HepG2 (cell line): ENCODE data around the gene SSNA1. TPM values are rescaled to one million over a fixed set of nuclear protein-coding genes. Genes with fewer than 3 reads are reported as not detected.
A peak's percentile ranks its signal among the peaks of the same experiment; 100 is the strongest.

ENCODE experiments used
- ATAC-seq: fragments of 200-7000 bp; cut with Tn5 transposase; 3 replicates; pipeline ENCODE4 v1.9.1; 2020; ENCODE audit warnings: mild to moderate bottlenecking, moderate library complexity
- BruUV-seq: library from RNA; stranded (reverse); fragments of 400-500 nt; replicated peaks from 2 replicates; lab custom pipeline; 2021; lab: Mats Ljungman, UMichigan
- CTCF ChIA-PET: fragments of 300-600 bp; formaldehyde crosslinking; extraction: SDS; loops from one replicate; lab custom pipeline; 2021; ENCODE audit warnings: low total read pairs, inconsistent platforms, low intra/inter-chr PET ratio; lab: Yijun Ruan, JAX
- POLR2A ChIA-PET: fragments of 350-600 bp; sonication (Branson Sonifier 250); formaldehyde crosslinking; loops from one replicate; lab custom pipeline; 2020; ENCODE audit warnings: antibody characterized with exemption, inconsistent platforms; lab: Yijun Ruan, JAX
- DNase-seq: peaks from one replicate; pipeline ENCODE4 v3.0.0-alpha.2; 2015; ENCODE audit warnings: low spot score
- FAIRE-seq: peaks from 3 replicates; lab custom pipeline; 2011; peaks lifted over from hg19 to GRCh38; lab: Jason Lieb, UNC
- H2AFZ ChIP-seq: one replicate; pipeline ENCODE4 v1.6.1; 2011; ENCODE audit warnings: low read length, inconsistent platforms
- H3K27ac ChIP-seq: fragments of 300-600 bp; 3 replicates; pipeline ENCODE4 v1.8.0; 2011; ENCODE audit warnings: mixed run types, mild to moderate bottlenecking, mixed read lengths, low read length, inconsistent platforms; ENCODE audit not compliant: insufficient read depth; ENCODE audit errors: extremely low read length
- H3K27me3 ChIP-seq, 2 experiments: fragments of 200-600 bp in 1 of 2; 2 replicates in 1 of 2; 3 replicates in 1 of 2; pipeline versions ENCODE4 v1.6.0 to v1.8.0; 2011; ENCODE audit warnings: low read length in 2 of 2, mild to moderate bottlenecking in 2 of 2, moderate library complexity in 2 of 2, inconsistent platforms in 1 of 2; ENCODE audit not compliant: insufficient read depth in 2 of 2, control insufficient read depth in 1 of 2
- H3K36me3 ChIP-seq, 2 experiments: fragments of 200-600 bp in 1 of 2; replicated peaks in 1 of 2; 2 replicates in 1 of 2; 3 replicates in 1 of 2; pipeline versions ENCODE4 v1.5.1 to v1.8.0; 2011; ENCODE audit warnings: low read length in 2 of 2, inconsistent platforms in 1 of 2; ENCODE audit not compliant: insufficient read depth in 2 of 2, control insufficient read depth in 1 of 2
- H3K4me1 ChIP-seq: 2 replicates; pipeline ENCODE4 v1.5.1; 2012; ENCODE audit warnings: low read length, inconsistent platforms; ENCODE audit not compliant: insufficient read depth
- H3K4me2 ChIP-seq: 2 replicates; pipeline ENCODE4 v1.6.0; 2011; ENCODE audit warnings: low read depth, low read length, inconsistent platforms
- H3K4me3 ChIP-seq, 3 experiments: fragments of 200-600 bp in 1 of 3; sonication (generic), shearing (Covaris generic) in 1 of 3; replicated peaks in 1 of 3; 2 replicates each; pipeline ENCODE4 v1.5.1; 2011 to 2016; ENCODE audit warnings: low read length in 3 of 3, inconsistent platforms in 2 of 3, low read depth in 2 of 3, mild to moderate bottlenecking in 2 of 3, control low read depth in 1 of 3, mixed read lengths in 1 of 3; ENCODE audit not compliant: insufficient read depth in 1 of 3
- H3K79me2 ChIP-seq: one replicate; pipeline ENCODE4 v1.6.1; 2011; ENCODE audit warnings: low read length, inconsistent platforms; ENCODE audit not compliant: insufficient read depth
- H3K9ac ChIP-seq: 2 replicates; pipeline ENCODE4 v1.6.0; 2011; ENCODE audit warnings: mild to moderate bottlenecking, low read depth, low read length, inconsistent platforms; ENCODE audit not compliant: insufficient read depth
- H3K9me3 ChIP-seq: 2 replicates; pipeline ENCODE4 v1.5.1; 2012; ENCODE audit warnings: mild to moderate bottlenecking, low read length
- H4K20me1 ChIP-seq: 2 replicates; pipeline ENCODE4 v1.6.0; 2011; ENCODE audit warnings: inconsistent platforms, mild to moderate bottlenecking, low read length, moderate library complexity; ENCODE audit not compliant: insufficient read depth
- CCAR2 ChIP-seq: fragments of 200-400 bp; formaldehyde crosslinking; optimal IDR thresholded peaks from 2 replicates; pipeline ENCODE3; 2018; ENCODE audit warnings: low read depth, mild to moderate bottlenecking, low read length, moderate library complexity
- DRAP1 ChIP-seq: IDR thresholded peaks from 2 replicates; pipeline ENCODE4 v1.6.1; 2016; ENCODE audit warnings: missing genetic modification reagents, missing compliant biosample characterization
- FOXO1 ChIP-seq: sonication (generic); formaldehyde crosslinking; IDR thresholded peaks from 2 replicates; pipeline ENCODE4 v1.4.0; 2020; ENCODE audit warnings: missing genetic modification reagents
- HOXA3 ChIP-seq: sonication (generic); formaldehyde crosslinking; IDR thresholded peaks from 2 replicates; pipeline ENCODE4 v1.5.0; 2020; ENCODE audit warnings: missing genetic modification reagents
- MYPOP ChIP-seq: sonication (generic); formaldehyde crosslinking; IDR thresholded peaks from 2 replicates; pipeline ENCODE4 v1.8.1; 2023; ENCODE audit warnings: mild to moderate bottlenecking, moderate library complexity, missing genetic modification reagents
- NFKB2 ChIP-seq: sonication (generic); formaldehyde crosslinking; IDR thresholded peaks from 2 replicates; pipeline ENCODE4 v1.4.0; 2020; ENCODE audit warnings: missing genetic modification reagents, borderline replicate concordance
- SIX1 ChIP-seq: sonication (generic); formaldehyde crosslinking; IDR thresholded peaks from 2 replicates; pipeline ENCODE4 v1.4.0; 2020; ENCODE audit warnings: missing genetic modification reagents, borderline replicate concordance
- ZGPAT ChIP-seq: IDR thresholded peaks from 2 replicates; pipeline ENCODE4 v1.6.1; 2016; ENCODE audit warnings: mild to moderate bottlenecking
- ZHX2 ChIP-seq, 2 experiments: sonication (generic) in 1 of 2; formaldehyde crosslinking in 1 of 2; IDR thresholded peaks; 2 replicates each; pipeline versions ENCODE4 v1.6.1 to v1.9.0; 2014 to 2022; ENCODE audit warnings: antibody characterized with exemption in 1 of 2, borderline replicate concordance in 1 of 2, inconsistent platforms in 1 of 2, low read depth in 1 of 2, missing genetic modification reagents in 1 of 2
- ZNF235 ChIP-seq: sonication (generic); formaldehyde crosslinking; IDR thresholded peaks from 2 replicates; pipeline ENCODE4 v1.8.1; 2023; ENCODE audit warnings: mild to moderate bottlenecking, missing genetic modification reagents, borderline replicate concordance
- ZNF263 ChIP-seq: sonication (generic); formaldehyde crosslinking; IDR thresholded peaks from 2 replicates; pipeline ENCODE4 v1.4.0; 2020; ENCODE audit warnings: missing genetic modification reagents
- WGBS: methylation state at CpG from one replicate; pipeline ENCODE4 v1.1.6; 2017; ENCODE audit warnings: low lambda C conversion rate; 5-methylcytosine and 5-hydroxymethylcytosine counted together
- in situ Hi-C: cut with HindIII; loops from 2 replicates; pipeline ENCODE4 v1.10.0; 2017; ENCODE audit warnings: low pct_unique_long_range_greater_than_20kb; ENCODE audit not compliant: extremely low pct_ligation_motif_present
- intact Hi-C: fragments of 100-400 bp; cut with micrococcal nuclease; formaldehyde crosslinking; loops from one replicate; pipeline ENCODE4 v1.10.0; 2022; ENCODE audit not compliant: unreplicated experiment
- polyA plus RNA-seq, 8 experiments: library from polyadenylated mRNA; depleted of rRNA in 3 of 8; stranded (reverse) in 7 of 8; unstranded in 1 of 8; fragments of >200 nt; fragmentation: Illumina TruSeq in 4 of 8; extraction: Trizol in 4 of 8; gene quantifications; 2 replicates each; pipeline versions ENCODE4 v1.2.1 to v1.2.3, GENCODE V29; 2011 to 2016; ENCODE audit warnings: low read depth in 4 of 8, missing spikeins in 1 of 8, mixed read lengths in 1 of 8; ENCODE audit not compliant: insufficient read depth in 1 of 8
- total RNA-seq, 5 experiments: library from RNA; depleted of rRNA; stranded (reverse); fragments of >200 nt; fragmentation: Illumina TruSeq; extraction: Trizol; gene quantifications; 2 replicates each; pipeline ENCODE4 v1.2.3, GENCODE V29; 2016; ENCODE audit warnings: low read depth in 1 of 5

Gene SSNA1
- total and polyA plus RNA-seq, 2 of the 13 experiments (the other 11 are each of a cell fraction or from before 2014, with no cell fraction given), result 35.9 to 49.4 TPM

GRCh38 chr9:137217276-137218211 is 29.1 kb downstream of the SSNA1 start:
- in situ Hi-C loops, result no loop called here
- CTCF ChIA-PET, result no interaction called here
- peaks cover 29% of the 10 kb centered on the region for H3K4me1 ChIP-seq
- TF ChIP-seq MYPOP (CRISPR knock-in tag) (0 out of 2 replicates have a peak, but pooled peaks have one; percentile 44), NFKB2 (CRISPR knock-in tag) (peak; percentile 65; the same call in 1 of the 2 replicates), ZNF235 (CRISPR knock-in tag) (0 out of 2 replicates have a peak, but pooled peaks have one; percentile 28), CCAR2 (no peak), SIX1 (no peak), FOXO1 (CRISPR knock-in tag) (0 out of 2 replicates have a peak, but pooled peaks have one; percentile 5), HOXA3 (CRISPR knock-in tag) (peak; percentile 49; the same call in 1 of the 2 replicates), ZHX2 (IDR thresholded peaks at IDR 0.05; ENCODE audit: low read depth) (no peak), ZHX2 (CRISPR knock-in tag; IDR thresholded peaks at IDR 0.05; ENCODE audit: borderline replicate concordance) (no peak), ZGPAT (CRISPR knock-in tag) (no peak), ZNF263 (peak; percentile 70; the same call in 1 of the 2 replicates), DRAP1 (peak; percentile 91)

More at GRCh38 chr9:137217276-137218211, 29.1 kb downstream of the SSNA1 start:
- H3K9ac ChIP-seq, result peak overlapping the region; percentile 77
- H4K20me1 ChIP-seq, result peaks cover 4% of the 10 kb centered on the region; the same call in 1 of the 2 replicates
- DNase-seq, result peak; percentile 66
- peak overlapping the region; percentile 84 for H3K27ac ChIP-seq
- peak overlapping the region; percentile 90 for H3K4me2 ChIP-seq
- peak; percentile 69 for ATAC-seq
- no peak overlapping the region for H2AFZ ChIP-seq
- peak overlapping the region; percentile 68 to 83 (median 77) for H3K4me3 ChIP-seq
- WGBS, result 16% methylated on average over 11 of the region's 36 CpGs
- intact Hi-C loops, result no loop called here
- H3K36me3 ChIP-seq, result no peaks in the 10 kb centered on the region
- BruUV-seq, result TSS peak; percentile 56
- peaks cover 3% of the 10 kb centered on the region for H3K79me2 ChIP-seq
- no peaks in the 10 kb centered on the region for H3K27me3 ChIP-seq
- POLR2A ChIA-PET, result interaction anchor here (0.9 to 13.4 kb wide), 11 partner anchors 9 to 150 kb away, joined by 3 to 225 read pairs (median 10); partner anchors contain the start of genes ANAPC2, NDOR1, RNF224 and SSNA1
- FAIRE-seq, result peak; percentile 97
- H3K9me3 ChIP-seq, result no peaks in the 10 kb centered on the region
